Type B pancreatic cell (in vitro differentiated cells): ENCODE data around the gene EXOC4. TPM values are rescaled to one million over a fixed set of nuclear protein-coding genes. Genes with fewer than 3 reads are reported as not detected.

Source experiments
- DNase-seq: peaks from one replicate; pipeline ENCODE4 v3.0.0; 2021; ENCODE audit warnings: mixed read lengths; ENCODE audit not compliant: unreplicated experiment; ENCODE audit errors: extremely low spot score
- H3K27ac Mint-ChIP-seq: 2 replicates; pipeline ENCODE4 v1.8.0; 2021; ENCODE audit warnings: mild to moderate bottlenecking, mixed read lengths
- H3K27me3 Mint-ChIP-seq: 2 replicates; pipeline ENCODE4 v1.8.0; 2021; ENCODE audit warnings: mixed read lengths
- H3K36me3 Mint-ChIP-seq: 2 replicates; pipeline ENCODE4 v1.8.0; 2021; ENCODE audit warnings: mixed read lengths
- H3K4me1 Mint-ChIP-seq: one replicate; pipeline ENCODE4 v1.8.0; 2021; ENCODE audit warnings: mixed read lengths; ENCODE audit not compliant: unreplicated experiment
- H3K4me3 Mint-ChIP-seq: 2 replicates; pipeline ENCODE4 v1.8.0; 2021; ENCODE audit warnings: mild to moderate bottlenecking, mixed read lengths
- H3K9me3 Mint-ChIP-seq: 2 replicates; pipeline ENCODE4 v1.8.0; 2021; ENCODE audit warnings: mixed read lengths
- total RNA-seq: library from RNA; stranded (reverse); gene quantifications from 2 replicates; pipeline ENCODE4 v1.2.1, GENCODE V29; 2021; ENCODE audit warnings: low replicate concordance
- TF ChIP-seq, protein P1 (sequence below): fragments of 200-600 bp; sonication (generic); conservative IDR thresholded peaks from 2 replicates; pipeline ENCODE4 v1.5.0; 2021; ENCODE audit warnings: antibody characterized with exemption, mild to moderate bottlenecking

The EXOC4 gene
- total RNA-seq, 1 donor from 2014 or later = 95.5 TPM

DNA sequence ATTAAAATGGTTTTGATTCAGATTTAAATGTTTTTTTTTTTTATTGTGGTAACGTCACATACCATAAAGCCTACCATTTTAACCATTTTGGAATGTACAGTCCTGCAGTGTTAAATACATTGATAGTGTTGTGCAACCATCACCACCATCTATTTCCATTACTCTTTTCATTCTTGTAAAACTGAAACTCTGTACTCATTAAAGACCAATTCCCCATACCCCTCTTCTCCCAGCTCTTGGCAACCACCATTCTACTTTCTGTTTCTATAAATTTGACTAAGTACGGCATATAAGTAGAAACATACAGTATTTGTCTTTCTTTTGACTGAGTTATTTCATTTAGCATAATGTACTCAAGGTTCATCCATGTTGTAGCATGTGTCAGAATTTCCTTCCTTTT is 96.2 kb downstream of the EXOC4 start:
- Mint-ChIP-seq H3K4me3 (no peak overlapping the region), H3K36me3 (peaks cover 30% of the 10 kb centered on the region), H3K9me3 (peaks cover 8% of the 10 kb centered on the region), H3K27me3 (no peaks in the 10 kb centered on the region), H3K27ac (no peak overlapping the region), H3K4me1 (no peaks in the 10 kb centered on the region)
- DNase-seq = no peak
- TF ChIP-seq, protein P1, sequence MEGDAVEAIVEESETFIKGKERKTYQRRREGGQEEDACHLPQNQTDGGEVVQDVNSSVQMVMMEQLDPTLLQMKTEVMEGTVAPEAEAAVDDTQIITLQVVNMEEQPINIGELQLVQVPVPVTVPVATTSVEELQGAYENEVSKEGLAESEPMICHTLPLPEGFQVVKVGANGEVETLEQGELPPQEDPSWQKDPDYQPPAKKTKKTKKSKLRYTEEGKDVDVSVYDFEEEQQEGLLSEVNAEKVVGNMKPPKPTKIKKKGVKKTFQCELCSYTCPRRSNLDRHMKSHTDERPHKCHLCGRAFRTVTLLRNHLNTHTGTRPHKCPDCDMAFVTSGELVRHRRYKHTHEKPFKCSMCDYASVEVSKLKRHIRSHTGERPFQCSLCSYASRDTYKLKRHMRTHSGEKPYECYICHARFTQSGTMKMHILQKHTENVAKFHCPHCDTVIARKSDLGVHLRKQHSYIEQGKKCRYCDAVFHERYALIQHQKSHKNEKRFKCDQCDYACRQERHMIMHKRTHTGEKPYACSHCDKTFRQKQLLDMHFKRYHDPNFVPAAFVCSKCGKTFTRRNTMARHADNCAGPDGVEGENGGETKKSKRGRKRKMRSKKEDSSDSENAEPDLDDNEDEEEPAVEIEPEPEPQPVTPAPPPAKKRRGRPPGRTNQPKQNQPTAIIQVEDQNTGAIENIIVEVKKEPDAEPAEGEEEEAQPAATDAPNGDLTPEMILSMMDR = no peak

- TF ChIP-seq, protein P1 = no peak
- peaks cover 8% of the 10 kb centered on the region for H3K9me3 Mint-ChIP-seq
- no peaks in the 10 kb centered on the region for H3K27me3 Mint-ChIP-seq
- DNase-seq = no peak
- peaks cover 30% of the 10 kb centered on the region for H3K36me3 Mint-ChIP-seq
- H3K4me1 Mint-ChIP-seq = no peaks in the 10 kb centered on the region
- no peak overlapping the region for H3K27ac Mint-ChIP-seq
- H3K4me3 Mint-ChIP-seq = no peak overlapping the region
These were observed 99.6 kb downstream of the EXOC4 start for GRCh38 chr7:133352430-133352829.

DNA sequence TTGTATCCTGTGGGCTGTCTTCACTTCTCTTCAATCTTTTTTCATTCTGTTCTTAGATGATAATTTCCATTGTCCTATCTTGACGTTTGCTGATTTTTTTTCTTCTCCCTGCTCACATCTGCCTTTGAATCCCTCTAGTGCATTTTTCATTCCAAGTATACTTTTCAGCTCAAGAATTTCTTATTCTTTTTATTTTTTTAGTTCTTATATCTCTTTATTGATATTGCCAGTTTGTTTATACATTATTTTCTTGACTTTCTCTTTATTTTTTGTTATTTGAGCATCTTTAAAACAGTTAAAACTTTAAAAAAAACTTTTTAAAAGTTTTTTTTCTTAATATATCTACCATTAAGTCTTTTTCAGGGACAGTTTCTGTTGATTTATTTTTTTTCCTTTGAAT is 100.9 kb downstream of the EXOC4 start:
- H3K27me3 Mint-ChIP-seq = no peaks in the 10 kb centered on the region
- no peaks in the 10 kb centered on the region for H3K4me1 Mint-ChIP-seq
- H3K9me3 Mint-ChIP-seq = peaks cover 8% of the 10 kb centered on the region
- H3K27ac Mint-ChIP-seq = no peak overlapping the region
- DNase-seq = no peak
- TF ChIP-seq, protein P1 = no peak
- H3K36me3 Mint-ChIP-seq = peaks cover 35% of the 10 kb centered on the region
- no peak overlapping the region for H3K4me3 Mint-ChIP-seq

GRCh38 chr7:133354546-133355324 is 101.9 kb downstream of the EXOC4 start:
- DNase-seq = no peak
- Mint-ChIP-seq H3K27ac (no peak overlapping the region), H3K4me3 (no peak overlapping the region), H3K27me3 (no peaks in the 10 kb centered on the region), H3K4me1 (no peaks in the 10 kb centered on the region), H3K9me3 (peaks cover 8% of the 10 kb centered on the region), H3K36me3 (peaks cover 31% of the 10 kb centered on the region)
- TF ChIP-seq, protein P1 = no peak

- no peak for DNase-seq
- TF ChIP-seq, protein P1 = no peak
- H3K36me3 Mint-ChIP-seq = peaks cover 29% of the 10 kb centered on the region
- no peaks in the 10 kb centered on the region for H3K27me3 Mint-ChIP-seq
- peaks cover 8% of the 10 kb centered on the region for H3K9me3 Mint-ChIP-seq
- H3K27ac Mint-ChIP-seq = no peak overlapping the region
- no peaks in the 10 kb centered on the region for H3K4me1 Mint-ChIP-seq
- H3K4me3 Mint-ChIP-seq = no peak overlapping the region
These were observed 102.4 kb downstream of the EXOC4 start for GRCh38 chr7:133355325-133355708.
